SK-N-SH treated with all-trans-retinoic acid at 6 μM for 48 hours (cell line): ENCODE data around the gene SERPINB8.

ENCODE experiments used
- ATAC-seq: fragments of 200-7000 bp; cut with Tn5 transposase; 3 replicates; pipeline ENCODE4 v1.9.1; 2020; ENCODE audit warnings: mild to moderate bottlenecking, moderate library complexity
- ARNTL ChIP-seq: fragments of 450-650 bp; formaldehyde crosslinking; IDR thresholded peaks from 2 replicates; pipeline ENCODE4 v1.5.0; 2020; ENCODE audit warnings: low read depth, mild to moderate bottlenecking, moderate library complexity, borderline replicate concordance
- BACH2 ChIP-seq: fragments of 250-450 bp; sonication (Bioruptor Pico); IDR thresholded peaks from 2 replicates; pipeline ENCODE4 v1.9.0; 2021; ENCODE audit warnings: mild to moderate bottlenecking, borderline replicate concordance
- CREB5 ChIP-seq: fragments of 250-450 bp; sonication (Bioruptor Pico); IDR thresholded peaks from 2 replicates; pipeline ENCODE4 v1.5.1; 2020; ENCODE audit warnings: low read depth, mild to moderate bottlenecking, moderate library complexity
- CSDC2 ChIP-seq: fragments of 250-450 bp; sonication (Bioruptor Pico); IDR thresholded peaks from 2 replicates; pipeline ENCODE4 v1.5.0; 2020; ENCODE audit warnings: mild to moderate bottlenecking, moderate library complexity
- CSRNP3 ChIP-seq: fragments of 250-450 bp; sonication (Bioruptor Pico); IDR thresholded peaks from 2 replicates; pipeline ENCODE4 v1.5.1; 2021; ENCODE audit warnings: mild to moderate bottlenecking, moderate library complexity
- ESRRG ChIP-seq: fragments of 250-450 bp; sonication (Bioruptor Pico); IDR thresholded peaks from 2 replicates; pipeline ENCODE4 v1.6.1; 2021; ENCODE audit warnings: mild to moderate bottlenecking
- GLIS3 ChIP-seq: fragments of 250-450 bp; sonication (Bioruptor Pico); IDR thresholded peaks from 2 replicates; pipeline ENCODE4 v1.5.0; 2020; ENCODE audit warnings: mild to moderate bottlenecking, moderate library complexity
- ISL1 ChIP-seq: fragments of 250-450 bp; sonication (Bioruptor Pico); IDR thresholded peaks from 2 replicates; pipeline ENCODE4 v2.1.2; 2022; ENCODE audit warnings: mild to moderate bottlenecking, moderate library complexity
- OSR1 ChIP-seq: fragments of 250-450 bp; sonication (Bioruptor Pico); IDR thresholded peaks from 2 replicates; pipeline ENCODE4 v1.8.0; 2022; ENCODE audit warnings: moderate library complexity, mild to moderate bottlenecking, inconsistent platforms
- PATZ1 ChIP-seq: fragments of 250-450 bp; sonication (Bioruptor Pico); IDR thresholded peaks from 2 replicates; pipeline ENCODE4 v1.8.0; 2020; ENCODE audit warnings: mild to moderate bottlenecking, moderate library complexity, borderline replicate concordance
- POU6F1 ChIP-seq: fragments of 250-450 bp; sonication (Bioruptor Pico); IDR thresholded peaks from 2 replicates; pipeline ENCODE4 v1.8.0; 2021; ENCODE audit warnings: low read depth, mild to moderate bottlenecking, moderate library complexity, borderline replicate concordance
- PPARA ChIP-seq: fragments of 250-450 bp; sonication (Bioruptor Pico); IDR thresholded peaks from 2 replicates; pipeline ENCODE4 v1.5.0; 2020; ENCODE audit warnings: mild to moderate bottlenecking, borderline replicate concordance
- RARB ChIP-seq: fragments of 250-450 bp; sonication (Bioruptor Pico); IDR thresholded peaks from 2 replicates; pipeline ENCODE4 v1.8.0; 2021; ENCODE audit warnings: mild to moderate bottlenecking, moderate library complexity
- SNAI2 ChIP-seq: fragments of 250-450 bp; sonication (Bioruptor Pico); IDR thresholded peaks from 2 replicates; pipeline ENCODE4 v1.5.0; 2020; ENCODE audit warnings: mild to moderate bottlenecking, moderate library complexity
- TOX ChIP-seq: fragments of 250-450 bp; sonication (Bioruptor Pico); IDR thresholded peaks from 2 replicates; pipeline ENCODE4 v1.8.0; 2021; ENCODE audit warnings: mild to moderate bottlenecking, moderate library complexity, borderline replicate concordance
- ZC3H10 ChIP-seq: fragments of 250-450 bp; sonication (Bioruptor Pico); IDR thresholded peaks from 2 replicates; pipeline ENCODE4 v1.5.1; 2021; ENCODE audit warnings: mild to moderate bottlenecking, moderate library complexity
- ZFP3 ChIP-seq: fragments of 250-450 bp; sonication (Bioruptor Pico); IDR thresholded peaks from 2 replicates; pipeline ENCODE4 v1.5.0; 2020; ENCODE audit warnings: mild to moderate bottlenecking, moderate library complexity
- ZFP30 ChIP-seq: fragments of 450-650 bp; formaldehyde crosslinking; IDR thresholded peaks from 2 replicates; pipeline ENCODE4 v1.5.0; 2022; ENCODE audit warnings: mild to moderate bottlenecking, moderate library complexity
- ZNF565 ChIP-seq: fragments of 450-650 bp; formaldehyde crosslinking; conservative IDR thresholded peaks from 2 replicates; pipeline ENCODE4 v1.5.0; 2020; ENCODE audit warnings: low read depth, mild to moderate bottlenecking, moderate library complexity
- ZNF70 ChIP-seq: fragments of 450-650 bp; formaldehyde crosslinking; IDR thresholded peaks from 2 replicates; pipeline ENCODE4 v1.5.0; 2020; ENCODE audit warnings: mild to moderate bottlenecking, moderate library complexity
- ZNF8 ChIP-seq: fragments of 450-650 bp; formaldehyde crosslinking; IDR thresholded peaks from 2 replicates; pipeline ENCODE4 v1.5.0; 2020; ENCODE audit warnings: mild to moderate bottlenecking, moderate library complexity

SERPINB8 gene

GRCh38 chr18:63972002-63972376, 2.1 kb downstream of the SERPINB8 start:
- no peak for TF ChIP-seq RARB (CRISPR knock-in tag)
- TF ChIP-seq SNAI2 (CRISPR knock-in tag), result no peak
- TF ChIP-seq BACH2 (CRISPR knock-in tag), result no peak
- TF ChIP-seq PPARA (CRISPR knock-in tag), result no peak
- TF ChIP-seq OSR1 (CRISPR knock-in tag), result no peak
- TF ChIP-seq ESRRG (CRISPR knock-in tag), result no peak
- TF ChIP-seq ZNF70 (CRISPR knock-in tag), result no peak
- TF ChIP-seq CREB5 (CRISPR knock-in tag), result no peak
- no peak for TF ChIP-seq CSRNP3 (CRISPR knock-in tag)
- TF ChIP-seq POU6F1 (CRISPR knock-in tag), result no peak
- TF ChIP-seq CSDC2 (CRISPR knock-in tag), result no peak
- TF ChIP-seq ZFP3, result no peak
- no peak for TF ChIP-seq PATZ1 (CRISPR knock-in tag)
- TF ChIP-seq ZNF565 (CRISPR knock-in tag), result no peak
- TF ChIP-seq ARNTL (CRISPR knock-in tag), result no peak
- no peak for TF ChIP-seq ZFP30 (CRISPR knock-in tag)
- TF ChIP-seq ZC3H10 (CRISPR knock-in tag), result no peak
- TF ChIP-seq TOX, result no peak
- no peak for ATAC-seq

GRCh38 chr18:63974991-63975390, 5.1 kb downstream of the SERPINB8 start:
- no peak for ATAC-seq
- TF ChIP-seq ESRRG (CRISPR knock-in tag) (no peak), ZC3H10 (CRISPR knock-in tag) (no peak), POU6F1 (CRISPR knock-in tag) (no peak), OSR1 (CRISPR knock-in tag) (no peak), PPARA (CRISPR knock-in tag) (no peak), SNAI2 (CRISPR knock-in tag) (no peak), ZNF8 (no peak), CREB5 (CRISPR knock-in tag) (no peak), CSDC2 (CRISPR knock-in tag) (no peak), BACH2 (CRISPR knock-in tag) (no peak), RARB (CRISPR knock-in tag) (no peak), ZNF565 (CRISPR knock-in tag) (no peak), ISL1 (CRISPR knock-in tag) (no peak), ZFP30 (CRISPR knock-in tag) (no peak), GLIS3 (no peak)

GRCh38 chr18:63975628-63976027, 5.7 kb downstream of the SERPINB8 start:
- TF ChIP-seq OSR1 (CRISPR knock-in tag) (no peak), POU6F1 (CRISPR knock-in tag) (no peak), ZNF8 (no peak)
- TF ChIP-seq, all 23 proteins: peak for 0
- no peak for ATAC-seq
